Measurements from ENCODE around the gene AGBL5.

GRCh38 chr2:27094353-27094984 lies 43.0 kb downstream of the AGBL5 start:
- TF ChIP-seq CTCF (IDR thresholded peaks at IDR 0.05; ENCODE audit: borderline replicate concordance, extremely low read depth, low read length, poor library complexity, severe bottlenecking), result no peak
- no peak for TF ChIP-seq EZH2 (IDR thresholded peaks at IDR 0.05; ENCODE audit: borderline replicate concordance, low read depth, low read length, severe bottlenecking)

Measured in DND-41 (cell line).